Liver (tissue), 9 donors: ENCODE data around the gene STOML3. TPM values are rescaled to one million over a fixed set of nuclear protein-coding genes. Genes with fewer than 3 reads are reported as not detected.

ENCODE experiments used
- DNase-seq: peaks from one replicate; pipeline ENCODE4 v3.0.0-alpha.2; 2017; ENCODE audit warnings: low spot score
- H3K27ac ChIP-seq, 2 donors: one replicate each; pipeline ENCODE4 v1.7.0; 2013; ENCODE audit warnings: inconsistent platforms in 2 of 2, low read length in 2 of 2, control low read depth in 1 of 2, low read depth in 1 of 2, mild to moderate bottlenecking in 1 of 2
- H3K27me3 ChIP-seq, 4 donors: one replicate each; pipeline versions ENCODE4 v1.6.1 to v1.7.0; 2013; ENCODE audit warnings: low read length in 3 of 4, inconsistent platforms in 1 of 4, mild to moderate bottlenecking in 1 of 4, moderate library complexity in 1 of 4; ENCODE audit not compliant: control insufficient read depth in 4 of 4, insufficient read depth in 4 of 4
- H3K36me3 ChIP-seq, 4 donors: one replicate each; pipeline versions ENCODE4 v1.6.1 to v1.7.0; 2013; ENCODE audit warnings: low read length in 3 of 4, mild to moderate bottlenecking in 3 of 4, low read depth in 1 of 4, moderate library complexity in 1 of 4; ENCODE audit not compliant: control insufficient read depth in 4 of 4, insufficient read depth in 3 of 4
- H3K4me1 ChIP-seq, 4 donors: one replicate each; pipeline versions ENCODE4 v1.6.1 to v1.7.0; 2013; ENCODE audit warnings: low read length in 3 of 4, mild to moderate bottlenecking in 3 of 4, moderate library complexity in 1 of 4; ENCODE audit not compliant: control insufficient read depth in 4 of 4, insufficient read depth in 4 of 4
- H3K4me3 ChIP-seq, 3 donors: one replicate each; pipeline versions ENCODE4 v1.6.1 to v1.7.0; 2013; ENCODE audit warnings: low read length in 3 of 3, control low read depth in 1 of 3, low read depth in 1 of 3, mild to moderate bottlenecking in 1 of 3
- H3K9ac ChIP-seq, 2 donors: one replicate each; pipeline ENCODE4 v1.7.0; 2013; ENCODE audit warnings: low read length in 2 of 2, mild to moderate bottlenecking in 2 of 2, moderate library complexity in 2 of 2, control low read depth in 1 of 2, low read depth in 1 of 2
- H3K9me3 ChIP-seq, 4 donors: one replicate each; pipeline versions ENCODE4 v1.6.1 to v1.7.0; 2013; ENCODE audit warnings: low read length in 3 of 4; ENCODE audit not compliant: control insufficient read depth in 4 of 4
- EGR1 ChIP-seq, 2 donors: IDR thresholded peaks; 2 replicates each; pipeline ENCODE4 v1.6.1; 2016 to 2018; ENCODE audit warnings: antibody characterized with exemption in 2 of 2, low read depth in 2 of 2
- FOXA1 ChIP-seq: IDR thresholded peaks from 2 replicates; pipeline ENCODE4 v1.6.1; 2016; ENCODE audit warnings: antibody characterized with exemption
- FOXA2 ChIP-seq: IDR thresholded peaks from 2 replicates; pipeline ENCODE4 v1.6.1; 2016; ENCODE audit warnings: antibody characterized with exemption
- GABPA ChIP-seq, 2 donors: IDR thresholded peaks in 1 of 2; conservative IDR thresholded peaks in 1 of 2; 2 replicates each; pipeline ENCODE4 v1.6.1; 2016; ENCODE audit warnings: antibody characterized with exemption in 2 of 2, mild to moderate bottlenecking in 1 of 2, moderate library complexity in 1 of 2
- HNF4A ChIP-seq, 2 donors: conservative IDR thresholded peaks; 2 replicates each; pipeline ENCODE4 v1.6.1; 2016; ENCODE audit warnings: antibody characterized with exemption in 2 of 2, mild to moderate bottlenecking in 2 of 2
- HNF4G ChIP-seq: IDR thresholded peaks from 2 replicates; pipeline ENCODE4 v1.6.1; 2016; ENCODE audit warnings: antibody characterized with exemption
- JUND ChIP-seq, 2 donors: IDR thresholded peaks; 2 replicates each; pipeline ENCODE4 v1.6.1; 2016; ENCODE audit warnings: antibody characterized with exemption in 2 of 2
- NR2F2 ChIP-seq: IDR thresholded peaks from 2 replicates; pipeline ENCODE4 v1.6.1; 2016; ENCODE audit warnings: antibody characterized with exemption
- RXRA ChIP-seq, 2 donors: IDR thresholded peaks; 2 replicates each; pipeline ENCODE4 v1.6.1; 2017 to 2018; ENCODE audit warnings: antibody characterized with exemption in 2 of 2, mild to moderate bottlenecking in 1 of 2
- SP1 ChIP-seq: IDR thresholded peaks from 2 replicates; pipeline ENCODE4 v1.6.1; 2018; ENCODE audit warnings: antibody characterized with exemption, mild to moderate bottlenecking
- TAF1 ChIP-seq: conservative IDR thresholded peaks from 2 replicates; pipeline ENCODE4 v1.6.1; 2016; ENCODE audit warnings: antibody characterized with exemption, mild to moderate bottlenecking
- YY1 ChIP-seq: IDR thresholded peaks from 2 replicates; pipeline ENCODE4 v1.6.1; 2016; ENCODE audit warnings: antibody characterized with exemption, mild to moderate bottlenecking
- WGBS: extraction: QIAGEN DNeasy Blood & Tissue Kit; methylation state at CpG from one replicate; pipeline ENCODE4 v1.1.7; 2013; 5-methylcytosine and 5-hydroxymethylcytosine counted together
- polyA plus RNA-seq, 2 donors: library from polyadenylated mRNA; stranded (reverse) in 1 of 2; unstranded in 1 of 2; fragments of 200-250 nt in 1 of 2; fragments of >200 nt in 1 of 2; fragmentation: Nextera tagmentation in 1 of 2; extraction: Ambion mirVana in 1 of 2; gene quantifications; one replicate each; pipeline versions ENCODE4 v1.2.1 to v1.2.3, GENCODE V29; 2013 to 2015
- total RNA-seq, 2 donors: library from RNA; depleted of rRNA; stranded (reverse); fragments of >200 nt; gene quantifications; one replicate each; pipeline ENCODE4 v1.2.3, GENCODE V29; 2014
- TF ChIP-seq, protein P1 (sequence below): IDR thresholded peaks from 2 replicates; pipeline ENCODE4 v1.6.1; 2016; ENCODE audit warnings: antibody characterized with exemption
- TF ChIP-seq, protein P2 (sequence below): IDR thresholded peaks from 2 replicates; pipeline ENCODE4 v1.6.1; 2016; ENCODE audit warnings: antibody characterized with exemption, mild to moderate bottlenecking
- TF ChIP-seq, protein P3 (sequence below): IDR thresholded peaks from 2 replicates; pipeline ENCODE4 v1.6.1; 2016; ENCODE audit warnings: antibody characterized with exemption
- TF ChIP-seq, protein P4 (sequence below): IDR thresholded peaks from 2 replicates; pipeline ENCODE4 v1.6.1; 2016; ENCODE audit warnings: antibody characterized with exemption
- TF ChIP-seq, protein P5 (sequence below): fragments of 150-350 bp; IDR thresholded peaks from 2 replicates; pipeline ENCODE4 v1.5.1; 2017; ENCODE audit warnings: improper control_type of control experiment, low read depth, low read length; ENCODE audit not compliant: missing input control
- donor health status: healthy.
- donor health status: healthy.
- donor health status: healthy.
- donor health status: healthy.
- donor health status: healthy.

The STOML3 gene
- total and polyA plus RNA-seq, 4 donors: not detected

DNA sequence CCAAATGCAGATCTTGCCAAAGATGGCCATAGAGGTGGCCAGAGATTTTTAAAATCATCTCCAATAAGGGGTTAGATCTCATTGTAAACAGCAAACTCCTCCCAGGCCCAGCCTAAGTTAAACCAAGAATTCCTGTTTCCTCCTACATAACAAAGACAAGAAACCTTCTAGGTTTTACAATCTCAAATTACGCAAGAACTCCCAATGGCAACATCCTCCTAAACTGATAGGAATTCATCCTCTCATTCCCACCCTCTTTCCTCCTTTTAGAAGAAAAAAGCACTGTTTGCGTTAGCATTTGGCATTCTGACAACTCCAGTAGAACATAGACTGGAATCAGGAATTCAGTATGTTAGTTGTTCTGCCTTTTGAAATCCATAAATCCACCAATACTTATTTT is 32.7 kb upstream of the STOML3 start:
- Histone ChIP-seq H3K9me3 (no peaks in the 10 kb centered on the region), H3K27me3 (no peaks in the 10 kb centered on the region), H3K27ac (no peak overlapping the region), H3K4me3 (no peak overlapping the region), H3K9ac (no peak overlapping the region), H3K4me1 (no peaks in the 10 kb centered on the region), H3K36me3 (peaks cover 2 to 56% (median 46%) of the 10 kb centered on the region in 4 donors)
- 81% methylated on average over 2 of the region's 2 CpGs for whole genome bisulfite sequencing
- TF ChIP-seq YY1 (no peak), FOXA2 (no peak), SP1 (no peak), FOXA1 (no peak), TAF1 (no peak), EGR1 (IDR thresholded peaks at IDR 0.05; ENCODE audit: low read depth in 2 of 2) (no peak), JUND (IDR thresholded peaks at IDR 0.05) (no peak), NR2F2 (no peak), HNF4A (conservative IDR thresholded peaks at IDR 0.05) (no peak), RXRA (IDR thresholded peaks at IDR 0.05) (no peak), GABPA (IDR thresholded peaks at IDR 0.05 in 1 of 2, conservative IDR thresholded peaks at IDR 0.05 in 1 of 2) (no peak)
- TF ChIP-seq, protein P1, sequence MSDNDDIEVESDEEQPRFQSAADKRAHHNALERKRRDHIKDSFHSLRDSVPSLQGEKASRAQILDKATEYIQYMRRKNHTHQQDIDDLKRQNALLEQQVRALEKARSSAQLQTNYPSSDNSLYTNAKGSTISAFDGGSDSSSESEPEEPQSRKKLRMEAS: no peak
- TF ChIP-seq, protein P2, sequence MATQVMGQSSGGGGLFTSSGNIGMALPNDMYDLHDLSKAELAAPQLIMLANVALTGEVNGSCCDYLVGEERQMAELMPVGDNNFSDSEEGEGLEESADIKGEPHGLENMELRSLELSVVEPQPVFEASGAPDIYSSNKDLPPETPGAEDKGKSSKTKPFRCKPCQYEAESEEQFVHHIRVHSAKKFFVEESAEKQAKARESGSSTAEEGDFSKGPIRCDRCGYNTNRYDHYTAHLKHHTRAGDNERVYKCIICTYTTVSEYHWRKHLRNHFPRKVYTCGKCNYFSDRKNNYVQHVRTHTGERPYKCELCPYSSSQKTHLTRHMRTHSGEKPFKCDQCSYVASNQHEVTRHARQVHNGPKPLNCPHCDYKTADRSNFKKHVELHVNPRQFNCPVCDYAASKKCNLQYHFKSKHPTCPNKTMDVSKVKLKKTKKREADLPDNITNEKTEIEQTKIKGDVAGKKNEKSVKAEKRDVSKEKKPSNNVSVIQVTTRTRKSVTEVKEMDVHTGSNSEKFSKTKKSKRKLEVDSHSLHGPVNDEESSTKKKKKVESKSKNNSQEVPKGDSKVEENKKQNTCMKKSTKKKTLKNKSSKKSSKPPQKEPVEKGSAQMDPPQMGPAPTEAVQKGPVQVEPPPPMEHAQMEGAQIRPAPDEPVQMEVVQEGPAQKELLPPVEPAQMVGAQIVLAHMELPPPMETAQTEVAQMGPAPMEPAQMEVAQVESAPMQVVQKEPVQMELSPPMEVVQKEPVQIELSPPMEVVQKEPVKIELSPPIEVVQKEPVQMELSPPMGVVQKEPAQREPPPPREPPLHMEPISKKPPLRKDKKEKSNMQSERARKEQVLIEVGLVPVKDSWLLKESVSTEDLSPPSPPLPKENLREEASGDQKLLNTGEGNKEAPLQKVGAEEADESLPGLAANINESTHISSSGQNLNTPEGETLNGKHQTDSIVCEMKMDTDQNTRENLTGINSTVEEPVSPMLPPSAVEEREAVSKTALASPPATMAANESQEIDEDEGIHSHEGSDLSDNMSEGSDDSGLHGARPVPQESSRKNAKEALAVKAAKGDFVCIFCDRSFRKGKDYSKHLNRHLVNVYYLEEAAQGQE: no peak
- TF ChIP-seq, protein P3, sequence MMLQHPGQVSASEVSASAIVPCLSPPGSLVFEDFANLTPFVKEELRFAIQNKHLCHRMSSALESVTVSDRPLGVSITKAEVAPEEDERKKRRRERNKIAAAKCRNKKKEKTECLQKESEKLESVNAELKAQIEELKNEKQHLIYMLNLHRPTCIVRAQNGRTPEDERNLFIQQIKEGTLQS: no peak
- TF ChIP-seq, protein P4, sequence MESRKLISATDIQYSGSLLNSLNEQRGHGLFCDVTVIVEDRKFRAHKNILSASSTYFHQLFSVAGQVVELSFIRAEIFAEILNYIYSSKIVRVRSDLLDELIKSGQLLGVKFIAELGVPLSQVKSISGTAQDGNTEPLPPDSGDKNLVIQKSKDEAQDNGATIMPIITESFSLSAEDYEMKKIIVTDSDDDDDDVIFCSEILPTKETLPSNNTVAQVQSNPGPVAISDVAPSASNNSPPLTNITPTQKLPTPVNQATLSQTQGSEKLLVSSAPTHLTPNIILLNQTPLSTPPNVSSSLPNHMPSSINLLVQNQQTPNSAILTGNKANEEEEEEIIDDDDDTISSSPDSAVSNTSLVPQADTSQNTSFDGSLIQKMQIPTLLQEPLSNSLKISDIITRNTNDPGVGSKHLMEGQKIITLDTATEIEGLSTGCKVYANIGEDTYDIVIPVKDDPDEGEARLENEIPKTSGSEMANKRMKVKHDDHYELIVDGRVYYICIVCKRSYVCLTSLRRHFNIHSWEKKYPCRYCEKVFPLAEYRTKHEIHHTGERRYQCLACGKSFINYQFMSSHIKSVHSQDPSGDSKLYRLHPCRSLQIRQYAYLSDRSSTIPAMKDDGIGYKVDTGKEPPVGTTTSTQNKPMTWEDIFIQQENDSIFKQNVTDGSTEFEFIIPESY: no peak
- no peak for DNase-seq

DNA sequence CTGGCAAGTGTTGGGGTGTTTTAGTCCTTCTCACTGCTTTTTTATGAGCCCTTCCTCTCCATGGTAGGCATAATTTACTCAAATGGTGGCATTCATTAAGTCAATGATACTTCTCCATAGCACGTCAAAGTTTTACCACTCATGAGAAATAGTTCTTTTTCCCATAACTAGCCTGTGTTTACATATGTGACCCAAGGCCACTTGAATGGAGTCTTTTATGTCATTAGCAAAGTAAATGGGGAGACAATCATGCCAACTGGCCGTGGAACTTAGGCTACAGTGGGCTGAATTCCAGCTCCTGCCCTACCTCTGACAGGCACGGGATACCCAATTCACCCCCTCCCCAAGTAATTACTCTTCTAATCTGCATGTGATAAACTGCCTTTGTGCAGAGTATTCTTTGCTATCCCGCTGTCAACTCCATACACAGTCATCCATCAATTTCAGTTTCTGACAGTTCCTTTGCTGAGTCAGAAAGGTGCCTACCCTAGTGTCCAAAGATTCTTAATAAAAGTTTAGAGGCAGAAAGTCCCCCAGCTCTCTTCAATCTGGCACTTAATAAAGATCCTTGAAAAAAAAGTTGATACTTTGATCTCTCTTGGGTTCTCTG is 30.3 kb upstream of the STOML3 start:
- 91% methylated on average over 4 of the region's 4 CpGs for WGBS
- no peaks in the 10 kb centered on the region for H3K4me1 ChIP-seq
- H3K9ac ChIP-seq: no peak overlapping the region
- no peak for DNase-seq
- H3K27ac ChIP-seq: no peak overlapping the region
- no peaks in the 10 kb centered on the region for H3K9me3 ChIP-seq
- no peaks in the 10 kb centered on the region for H3K27me3 ChIP-seq
- H3K4me3 ChIP-seq: no peak overlapping the region
- peaks cover 4 to 63% (median 40%) of the 10 kb centered on the region in 4 donors for H3K36me3 ChIP-seq
- TF ChIP-seq, protein P4: no peak
- TF ChIP-seq, protein P2: no peak
- TF ChIP-seq FOXA2: no peak
- TF ChIP-seq, protein P3: no peak
- TF ChIP-seq NR2F2: no peak
- TF ChIP-seq RXRA (IDR thresholded peaks at IDR 0.05): no peak
- no peak for TF ChIP-seq SP1
- no peak for TF ChIP-seq HNF4G
- TF ChIP-seq JUND (IDR thresholded peaks at IDR 0.05): no peak
- TF ChIP-seq FOXA1: no peak
- TF ChIP-seq GABPA (IDR thresholded peaks at IDR 0.05 in 1 of 2, conservative IDR thresholded peaks at IDR 0.05 in 1 of 2): no peak
- no peak for TF ChIP-seq HNF4A (conservative IDR thresholded peaks at IDR 0.05)
- TF ChIP-seq, protein P5, sequence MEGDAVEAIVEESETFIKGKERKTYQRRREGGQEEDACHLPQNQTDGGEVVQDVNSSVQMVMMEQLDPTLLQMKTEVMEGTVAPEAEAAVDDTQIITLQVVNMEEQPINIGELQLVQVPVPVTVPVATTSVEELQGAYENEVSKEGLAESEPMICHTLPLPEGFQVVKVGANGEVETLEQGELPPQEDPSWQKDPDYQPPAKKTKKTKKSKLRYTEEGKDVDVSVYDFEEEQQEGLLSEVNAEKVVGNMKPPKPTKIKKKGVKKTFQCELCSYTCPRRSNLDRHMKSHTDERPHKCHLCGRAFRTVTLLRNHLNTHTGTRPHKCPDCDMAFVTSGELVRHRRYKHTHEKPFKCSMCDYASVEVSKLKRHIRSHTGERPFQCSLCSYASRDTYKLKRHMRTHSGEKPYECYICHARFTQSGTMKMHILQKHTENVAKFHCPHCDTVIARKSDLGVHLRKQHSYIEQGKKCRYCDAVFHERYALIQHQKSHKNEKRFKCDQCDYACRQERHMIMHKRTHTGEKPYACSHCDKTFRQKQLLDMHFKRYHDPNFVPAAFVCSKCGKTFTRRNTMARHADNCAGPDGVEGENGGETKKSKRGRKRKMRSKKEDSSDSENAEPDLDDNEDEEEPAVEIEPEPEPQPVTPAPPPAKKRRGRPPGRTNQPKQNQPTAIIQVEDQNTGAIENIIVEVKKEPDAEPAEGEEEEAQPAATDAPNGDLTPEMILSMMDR: no peak
